ENCODE results near the gene DNAJB11.
A peak's percentile ranks its signal among the peaks of the same experiment; 100 is the strongest.

The DNAJB11 gene

GRCh38 chr3:186594591-186595113, 24.1 kb downstream of the DNAJB11 start:
- no peak for DNase-seq (ENCODE audit: low read depth in 3 of 3, low spot score in 1 of 3)

DNA sequence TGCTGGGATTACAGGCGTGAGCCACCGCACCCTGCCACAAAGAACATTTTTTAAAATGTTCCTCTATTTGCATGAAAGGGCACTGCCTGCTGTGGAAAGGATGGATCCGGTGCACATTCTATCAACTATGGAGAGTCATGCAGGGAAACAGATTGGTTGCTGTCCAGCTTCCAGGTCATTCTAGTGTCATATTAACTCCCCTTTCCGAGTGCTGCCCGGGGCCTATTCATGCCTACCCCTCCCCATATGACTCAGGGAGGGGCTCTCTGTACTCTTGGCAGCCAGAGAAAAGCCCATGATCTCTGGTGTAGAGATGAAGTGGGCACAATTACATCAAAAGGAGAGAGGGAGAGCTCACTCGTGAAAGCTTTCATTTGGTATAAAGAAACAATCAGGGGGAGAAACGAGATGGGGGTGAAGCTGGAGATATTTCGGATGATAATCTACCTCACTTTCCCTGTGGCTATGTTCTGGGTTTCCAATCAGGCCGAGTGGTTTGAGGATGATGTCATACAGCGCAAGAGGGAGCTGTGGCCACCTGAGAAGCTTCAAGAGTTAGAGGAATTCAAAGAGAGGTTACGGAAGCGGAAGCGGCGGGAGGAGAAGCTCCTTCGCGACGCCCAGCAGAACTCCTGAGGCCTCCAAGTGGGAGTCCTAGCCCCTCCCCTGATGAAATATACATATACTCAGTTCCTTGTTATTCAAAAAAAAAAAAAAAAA, 26.2 kb downstream of the DNAJB11 start:
- DNase-seq (ENCODE audit: low read depth in 3 of 3, low spot score in 1 of 3), result no peak

GRCh38 chr3:186598108-186598784, 27.7 kb downstream of the DNAJB11 start:
- no peak for DNase-seq (ENCODE audit: low read depth in 3 of 3, low spot score in 1 of 3)

DNA sequence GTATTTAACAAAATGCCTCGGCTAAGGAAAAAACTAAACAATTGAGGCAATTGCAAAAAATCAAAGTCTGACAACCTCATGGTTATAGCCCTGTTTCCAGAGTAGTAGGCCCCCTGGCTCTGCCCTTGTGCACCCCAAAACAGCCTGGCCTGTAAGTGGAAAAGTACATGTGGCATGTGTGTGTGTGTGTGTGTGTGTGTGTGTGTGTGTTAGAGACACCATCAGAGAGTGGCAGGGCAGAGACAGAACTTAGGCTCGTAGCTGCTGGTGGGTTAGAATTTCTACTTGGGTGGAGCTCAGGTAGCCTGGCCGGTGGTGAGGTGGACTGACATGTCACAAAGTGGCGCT, 28.2 kb downstream of the DNAJB11 start:
- DNase-seq (ENCODE audit: low read depth in 3 of 3, low spot score in 1 of 3), result no peak

DNA sequence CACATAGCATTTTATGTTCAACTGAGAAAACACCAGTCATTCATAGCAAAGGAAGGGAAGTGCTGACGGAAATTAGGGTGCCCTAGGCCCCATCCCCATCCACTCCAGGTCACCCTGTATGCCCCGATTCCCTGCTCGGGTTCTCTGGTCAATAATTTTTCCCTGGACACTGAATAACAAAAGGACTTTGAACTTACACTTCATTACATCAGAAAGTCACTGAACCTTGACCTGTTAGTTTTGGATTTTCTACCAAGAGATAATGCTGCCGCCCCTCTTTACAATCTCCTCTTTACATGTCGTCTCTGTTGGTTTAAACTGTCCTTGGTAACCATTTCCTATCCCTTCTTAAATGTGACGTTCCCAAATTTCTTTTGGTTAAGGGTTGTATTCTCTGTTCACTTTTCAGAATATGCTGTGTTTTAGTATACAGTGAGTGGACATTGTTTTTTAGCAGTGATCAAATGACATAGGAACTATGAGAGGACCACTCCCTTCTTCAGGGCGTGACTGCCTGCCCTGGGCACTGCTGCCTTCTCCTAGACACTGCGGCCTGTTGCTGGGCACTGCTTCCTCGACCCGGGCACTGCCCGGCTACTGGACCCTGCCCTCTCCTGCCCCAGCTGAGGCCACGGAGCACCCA, 28.7 kb downstream of the DNAJB11 start:
- DNase-seq (ENCODE audit: low read depth in 3 of 3, low spot score in 1 of 3), result no peak

GRCh38 chr3:186599785-186600166, 29.3 kb downstream of the DNAJB11 start:
- no peak for DNase-seq (ENCODE audit: low read depth in 3 of 3, low spot score in 1 of 3)

DNA sequence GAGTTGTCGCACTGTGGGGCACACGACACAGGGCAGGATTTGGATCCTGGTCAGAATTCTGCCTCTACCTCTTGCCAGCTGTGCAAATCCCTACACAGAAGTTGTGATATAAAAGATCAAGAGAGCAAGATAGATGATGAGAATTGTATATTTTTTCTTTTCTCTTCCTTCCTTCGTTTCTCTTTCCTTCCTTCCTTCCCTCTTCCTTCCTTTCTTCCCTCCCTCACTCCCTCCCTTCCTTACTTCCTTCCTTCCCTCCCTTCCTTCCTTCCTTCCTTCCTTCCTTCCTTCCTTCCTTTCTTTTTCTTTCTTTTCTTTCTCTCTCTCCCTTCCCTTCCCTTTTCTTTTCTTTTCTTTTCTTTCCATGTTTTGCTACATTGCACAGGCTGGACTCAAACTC, 30.4 kb downstream of the DNAJB11 start:
- DNase-seq (ENCODE audit: low read depth in 3 of 3, low spot score in 1 of 3), result no peak

DNA sequence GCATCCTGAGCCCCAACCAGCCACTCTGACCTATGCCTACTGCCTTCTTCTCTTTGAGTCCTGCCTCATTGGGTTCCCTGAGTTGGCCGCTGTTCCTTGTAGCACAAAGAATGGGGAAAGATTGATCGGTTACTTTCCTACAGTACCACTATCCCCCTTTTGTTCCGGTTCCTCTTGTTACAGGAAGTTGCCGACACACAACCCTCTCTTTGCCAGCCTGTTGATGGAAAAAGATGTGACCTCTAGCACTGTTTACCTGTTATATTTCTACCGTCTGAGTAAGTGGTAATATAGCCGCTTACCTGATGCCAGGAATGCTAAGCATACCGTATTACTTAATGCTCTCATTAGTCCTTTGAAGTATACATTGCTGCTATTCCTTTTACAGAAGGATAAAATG, 32.6 kb downstream of the DNAJB11 start:
- no peak for DNase-seq (ENCODE audit: low read depth in 3 of 3, low spot score in 1 of 3)

- DNase-seq (ENCODE audit: low read depth in 3 of 3, low spot score in 1 of 3), result no peak
These were observed 34.6 kb downstream of the DNAJB11 start for GRCh38 chr3:186605078-186605477.

DNA sequence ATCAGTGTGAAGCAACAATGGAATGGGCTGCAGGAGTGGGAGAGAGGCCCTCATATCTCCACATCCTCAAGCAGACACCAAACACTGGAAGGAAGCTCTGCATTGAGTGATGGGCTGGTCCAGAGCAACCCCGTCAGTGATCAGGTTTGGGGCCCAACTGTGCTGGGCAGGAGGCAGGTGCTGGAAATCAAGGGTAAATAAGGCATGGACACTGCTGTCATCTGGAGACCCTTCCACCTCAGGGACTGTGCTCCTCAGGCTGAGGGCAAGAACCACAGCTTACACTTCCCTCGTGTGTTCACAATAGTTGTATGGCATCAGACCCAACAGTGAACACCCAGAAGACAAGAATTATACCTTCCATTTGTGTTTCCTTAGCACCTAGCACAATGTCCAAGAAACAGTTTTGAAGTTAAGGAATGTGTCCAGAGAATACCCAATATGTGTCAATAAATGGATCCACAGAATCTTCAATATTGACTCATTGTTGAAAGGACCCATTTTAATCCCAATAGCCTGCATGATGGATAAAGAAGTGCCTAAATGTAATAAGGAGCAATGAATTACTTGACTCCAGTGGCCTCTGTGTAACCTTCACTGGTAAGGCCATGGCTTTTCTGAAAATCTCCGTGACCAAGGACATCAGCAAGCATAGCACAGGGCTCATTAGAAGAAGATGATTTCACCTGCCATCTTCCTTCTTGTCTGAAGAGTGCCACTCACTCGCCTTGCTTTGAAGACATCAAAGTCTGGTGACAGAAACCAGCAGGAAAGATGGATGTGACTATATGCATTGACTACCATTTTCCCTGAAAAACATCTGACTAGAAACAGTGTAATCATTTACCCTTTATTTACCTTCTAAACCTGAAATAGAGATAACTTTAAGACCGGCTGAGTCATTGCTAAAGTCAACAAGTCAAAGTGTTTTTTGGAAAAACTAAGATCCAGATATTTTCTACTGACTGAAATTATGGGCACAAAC, 35.3 kb downstream of the DNAJB11 start:
- DNase-seq (ENCODE audit: low read depth in 3 of 3, low spot score in 1 of 3), result no peak

- DNase-seq (ENCODE audit: low read depth in 3 of 3, low spot score in 1 of 3), result no peak
These were observed 38.2 kb downstream of the DNAJB11 start for GRCh38 chr3:186608624-186609215.

DNA sequence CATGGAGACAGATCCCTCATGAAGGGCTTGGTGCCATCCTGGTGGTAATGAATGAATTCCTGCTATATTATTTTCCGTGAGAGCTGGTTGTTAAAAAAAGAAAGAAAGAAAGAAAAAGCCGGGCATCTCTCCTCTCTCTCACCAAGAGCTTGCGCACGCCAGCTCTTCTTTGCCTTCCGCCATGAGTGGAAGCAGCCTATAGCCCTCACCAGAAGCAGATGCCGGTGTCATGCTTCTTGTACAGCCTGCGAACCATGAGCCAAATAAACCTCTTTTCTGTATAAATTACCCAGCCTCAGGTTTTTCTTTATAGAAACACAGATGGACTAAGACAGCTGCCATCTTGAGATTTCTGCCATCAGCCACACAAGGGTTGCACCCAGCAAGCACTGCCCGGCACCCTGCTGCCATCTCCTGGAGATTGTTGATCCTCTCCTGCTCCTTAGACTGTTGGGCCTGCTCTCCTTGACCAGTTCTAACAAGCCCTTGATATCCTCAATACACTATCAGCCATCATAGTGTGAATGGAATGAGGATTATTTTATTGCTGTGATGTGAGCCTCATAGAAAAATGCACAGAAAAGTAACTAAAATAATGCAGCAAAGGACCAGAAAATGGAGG, 38.8 kb downstream of the DNAJB11 start:
- DNase-seq (ENCODE audit: low read depth in 3 of 3, low spot score in 1 of 3), result no peak

DNA sequence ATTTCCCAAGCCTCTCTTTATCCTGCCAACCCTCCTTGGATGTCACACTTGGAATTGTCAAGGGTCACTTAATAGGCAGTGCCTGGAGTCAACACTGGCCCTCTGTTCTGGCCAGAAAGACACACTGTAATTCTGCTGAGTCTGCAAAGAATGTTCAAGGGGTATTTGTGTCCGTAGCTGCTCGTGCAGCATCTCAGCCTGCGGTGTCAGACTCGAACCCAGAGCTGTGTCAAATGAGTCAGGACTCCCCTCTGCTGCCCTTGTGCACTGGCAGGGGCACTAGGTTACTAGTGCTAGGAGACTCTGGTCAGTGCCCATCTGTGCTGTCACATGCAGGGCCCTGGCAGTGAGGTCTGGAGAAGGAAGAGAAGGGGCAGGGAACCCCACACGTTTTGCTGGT, 41.5 kb downstream of the DNAJB11 start:
- no peak for DNase-seq (ENCODE audit: low read depth in 3 of 3, low spot score in 1 of 3)

- DNase-seq (ENCODE audit: low read depth in 3 of 3, low spot score in 1 of 3), result no peak
These were observed 42.5 kb downstream of the DNAJB11 start, which contains the start of gene AHSG for GRCh38 chr3:186612721-186613636. TSS of gene AHSG (plus strand) at chr3:186613060. CDS start at chr3:186613142, 82 bp downstream.

- no peak for DNase-seq (ENCODE audit: low read depth in 3 of 3, low spot score in 1 of 3)
These were observed 43.2 kb downstream of the DNAJB11 start for GRCh38 chr3:186613637-186614265.

- DNase-seq (ENCODE audit: low read depth in 3 of 3, low spot score in 1 of 3), result no peak
These were observed 43.7 kb downstream of the DNAJB11 start for GRCh38 chr3:186614266-186614596.

DNA sequence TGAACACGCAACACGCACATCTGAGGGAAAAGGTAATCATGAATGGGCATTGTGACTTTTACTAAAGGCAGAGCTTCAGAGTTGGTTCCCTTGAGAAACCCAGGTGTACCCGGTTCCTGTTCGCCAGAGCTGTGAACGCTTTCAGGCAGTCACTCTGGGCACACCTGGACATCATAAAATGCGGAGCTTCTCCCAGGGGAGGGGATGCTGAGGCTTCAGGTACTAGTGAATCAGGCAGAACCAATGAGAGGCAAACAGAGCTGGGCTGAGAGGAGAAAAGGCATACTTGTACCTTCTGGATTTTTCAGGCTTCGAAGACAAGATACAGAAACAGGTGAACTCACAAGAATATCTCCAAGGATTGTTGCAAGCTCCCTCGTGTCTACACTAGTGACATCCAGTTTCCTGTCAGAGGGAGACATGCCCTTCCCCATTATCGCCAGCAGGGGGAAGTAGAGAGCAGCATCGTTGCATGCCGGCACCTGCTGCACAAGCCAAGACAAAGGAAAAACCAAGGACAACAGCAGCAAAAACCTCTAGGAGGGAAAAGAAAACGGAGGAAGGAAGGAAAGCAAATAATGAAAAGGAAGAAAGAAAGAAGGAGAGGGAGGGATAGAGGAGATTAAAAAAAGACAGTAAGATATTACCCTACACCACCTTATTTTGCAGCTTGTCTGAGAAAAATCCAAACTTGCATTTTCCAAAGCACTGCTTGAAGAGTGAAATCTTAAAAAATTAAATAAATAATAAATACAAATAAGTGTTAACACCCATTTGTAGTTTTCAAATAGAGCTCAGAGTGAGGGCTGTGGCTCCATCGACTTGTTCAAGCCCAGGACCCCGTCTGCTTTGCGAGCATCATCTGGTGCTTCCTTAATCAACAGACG, 44.3 kb downstream of the DNAJB11 start:
- peak; percentile 23 to 62 (median 49) for DNase-seq (ENCODE audit: low read depth in 3 of 3, low spot score in 1 of 3)

DNA sequence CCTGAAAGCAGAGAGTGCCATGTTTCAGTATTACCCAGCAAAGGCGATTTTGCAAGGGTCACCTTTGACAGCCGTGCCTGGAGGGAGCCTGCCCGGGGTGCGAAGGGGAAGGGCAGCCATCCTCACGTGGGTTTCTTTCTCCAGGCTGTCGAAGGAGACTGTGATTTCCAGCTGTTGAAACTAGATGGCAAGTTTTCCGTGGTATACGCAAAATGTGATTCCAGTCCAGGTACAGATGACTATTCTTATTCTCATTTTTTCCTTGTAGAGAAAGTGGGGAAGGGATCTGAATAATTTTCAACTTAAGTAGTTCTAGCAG, 45.7 kb downstream of the DNAJB11 start:
- DNase-seq (ENCODE audit: low read depth in 3 of 3, low spot score in 1 of 3), result no peak

Data from stimulated activated CD4-positive, alpha-beta T cell treated with anti-CD3 and anti-CD28 coated beads, TNF-alpha, amount 100 ng/mL, for 1 hour (primary cell).